Measurements from ENCODE around the gene LHFPL3.
"Not testable (repeated sequence)": the region's sequence is repeated elsewhere in the genome, so short reads cannot be mapped to it uniquely, and the experiment has no call there.

Gene LHFPL3

DNA sequence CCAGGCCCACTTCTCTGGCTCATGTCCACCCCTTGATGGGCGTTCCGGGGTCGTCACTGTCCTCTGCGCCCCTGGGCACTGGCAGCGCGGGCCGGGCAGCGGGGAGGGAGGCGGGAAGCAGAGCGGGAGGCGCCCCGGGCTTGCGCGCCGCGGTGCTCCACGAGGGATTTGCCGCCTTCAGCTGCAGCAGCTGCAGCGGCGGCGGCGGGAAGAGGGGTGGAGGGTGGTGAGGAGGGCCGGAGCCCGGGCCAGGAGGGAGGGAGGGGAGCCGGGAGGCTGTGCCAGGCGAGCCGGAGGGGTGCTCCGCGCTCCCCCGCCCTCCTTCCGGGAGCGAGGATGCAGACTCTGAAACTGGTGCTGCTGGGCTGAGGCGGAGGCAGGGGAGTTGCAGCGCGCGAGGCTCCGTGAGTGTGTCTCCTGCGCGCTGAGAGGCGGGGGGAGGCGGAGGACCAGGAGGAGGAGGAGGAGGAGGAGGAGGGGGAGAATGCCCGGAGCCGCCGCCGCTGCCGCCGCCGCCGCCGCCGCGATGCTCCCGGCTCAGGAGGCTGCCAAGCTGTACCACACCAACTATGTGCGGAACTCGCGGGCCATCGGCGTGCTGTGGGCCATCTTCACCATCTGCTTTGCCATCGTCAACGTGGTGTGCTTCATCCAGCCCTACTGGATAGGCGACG, at the start of gene LHFPL3:
Gene LHFPL3 (plus strand): TSS at position 308 of the 674 bp plus-strand sequence.
- no peak for DNase-seq

DNA sequence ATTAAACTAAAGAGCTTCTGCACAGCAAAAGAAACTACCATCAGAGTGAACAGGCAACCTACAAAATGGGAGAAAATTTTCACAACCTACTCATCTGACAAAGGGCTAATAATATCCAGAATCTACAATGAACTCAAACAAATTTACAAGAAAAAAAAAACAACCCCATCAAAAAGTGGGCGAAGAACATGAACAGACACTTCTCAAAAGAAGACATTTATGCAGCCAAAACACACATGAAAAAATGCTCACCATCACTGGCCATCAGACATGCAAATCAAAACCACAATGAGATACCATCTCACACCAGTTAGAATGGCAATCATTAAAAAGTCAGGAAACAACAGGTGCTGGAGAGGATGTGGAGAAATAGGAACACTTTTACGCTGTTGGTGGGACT, 46.7 kb upstream of the LHFPL3 start:
- DNase-seq: not testable (repeated sequence)

DNA sequence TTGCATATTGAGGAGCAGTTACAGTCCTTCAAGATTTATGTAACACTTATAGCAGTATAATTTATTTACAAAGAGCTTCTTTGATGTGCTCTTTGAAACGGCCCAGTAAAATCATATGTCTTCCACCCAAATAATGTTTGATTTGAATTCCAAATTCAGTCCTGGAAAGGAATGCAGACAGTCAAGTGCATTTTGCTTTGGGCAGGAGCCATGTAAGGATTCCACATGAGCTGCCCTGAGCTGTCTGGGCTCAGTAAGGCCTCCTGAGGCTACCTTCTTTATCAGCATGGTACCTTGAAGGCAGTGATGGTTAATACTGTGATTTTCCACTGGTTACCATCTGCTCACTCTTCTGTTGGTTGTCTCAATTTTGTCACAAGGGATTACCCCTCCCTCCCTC, 41.6 kb upstream of the LHFPL3 start:
- no peak for DNase-seq

DNA sequence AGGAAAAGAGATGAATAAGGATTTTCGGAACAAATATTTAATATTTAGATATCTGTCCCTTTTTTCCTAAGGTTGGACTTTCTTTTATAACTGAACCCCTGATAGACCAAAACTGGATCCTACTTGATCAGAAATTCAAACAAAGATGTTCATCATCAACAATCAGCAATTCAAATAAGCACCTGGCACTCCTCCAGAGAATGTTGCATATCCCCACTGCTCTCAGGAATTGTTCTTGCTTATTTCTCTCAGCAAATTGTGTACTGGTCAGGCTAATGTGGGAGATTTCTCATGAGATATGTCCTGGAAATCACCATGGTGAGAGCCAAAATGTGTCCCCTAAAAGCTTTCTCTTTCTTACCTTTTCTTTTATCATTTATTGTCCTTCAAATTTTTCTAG, 40.3 kb upstream of the LHFPL3 start:
- DNase-seq: no peak

DNA sequence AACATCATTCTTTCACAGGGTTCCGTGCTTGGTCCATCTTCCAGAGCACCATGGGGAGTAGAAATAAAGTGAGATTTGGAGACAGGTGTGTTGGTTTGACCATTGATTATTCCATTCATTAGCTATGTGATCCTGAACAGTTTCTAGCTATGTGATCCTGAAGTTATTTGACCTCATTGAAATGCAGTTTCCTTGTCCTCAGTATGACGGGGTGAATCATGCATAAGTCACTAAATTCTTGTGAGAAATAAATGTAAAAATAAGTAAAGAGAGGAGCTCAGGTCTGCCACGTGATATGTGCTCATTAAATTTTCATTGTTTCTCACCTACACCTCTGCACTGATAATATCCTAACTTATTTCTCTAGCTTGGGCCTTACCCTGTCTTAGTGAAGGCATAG, 34.1 kb upstream of the LHFPL3 start:
- no peak for DNase-seq

DNA sequence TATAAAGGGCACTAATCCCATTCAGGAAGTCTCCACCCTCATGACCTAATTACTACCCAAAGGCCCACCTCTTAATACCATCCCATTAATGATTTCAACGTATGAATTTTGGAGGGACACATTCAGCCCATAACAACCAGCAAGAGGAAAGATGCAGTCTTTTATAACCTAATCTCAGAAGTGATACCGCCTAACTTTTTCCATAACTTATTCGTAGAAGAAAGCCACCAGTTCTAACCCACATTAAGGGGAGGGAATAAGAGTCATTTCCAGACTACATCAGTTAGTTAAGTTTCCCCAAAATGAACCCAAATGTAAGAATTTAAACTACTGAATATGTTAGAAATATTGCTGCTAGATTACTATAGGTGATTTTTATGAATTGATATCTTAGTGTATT, 32.1 kb upstream of the LHFPL3 start:
- no peak for DNase-seq

DNA sequence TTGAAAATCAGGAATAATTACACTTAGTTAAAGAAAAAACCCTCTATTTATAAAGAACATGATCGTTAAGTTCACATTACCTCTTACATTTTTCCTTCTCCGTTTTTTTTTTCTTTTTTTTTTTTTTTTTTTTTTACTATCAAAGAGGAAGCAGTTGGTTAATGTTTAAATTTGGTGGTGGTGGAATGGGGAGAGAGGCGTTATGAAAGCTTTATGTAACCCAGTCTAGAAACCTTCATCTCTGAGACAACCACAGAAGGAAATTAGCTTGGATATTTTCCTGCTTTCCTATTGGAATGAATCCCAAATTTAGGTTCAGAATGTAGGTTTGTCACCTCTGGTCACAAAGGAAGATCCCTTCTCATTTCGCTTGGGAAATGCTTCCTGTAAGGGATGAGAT, 31.5 kb upstream of the LHFPL3 start:
- no peak for DNase-seq

DNA sequence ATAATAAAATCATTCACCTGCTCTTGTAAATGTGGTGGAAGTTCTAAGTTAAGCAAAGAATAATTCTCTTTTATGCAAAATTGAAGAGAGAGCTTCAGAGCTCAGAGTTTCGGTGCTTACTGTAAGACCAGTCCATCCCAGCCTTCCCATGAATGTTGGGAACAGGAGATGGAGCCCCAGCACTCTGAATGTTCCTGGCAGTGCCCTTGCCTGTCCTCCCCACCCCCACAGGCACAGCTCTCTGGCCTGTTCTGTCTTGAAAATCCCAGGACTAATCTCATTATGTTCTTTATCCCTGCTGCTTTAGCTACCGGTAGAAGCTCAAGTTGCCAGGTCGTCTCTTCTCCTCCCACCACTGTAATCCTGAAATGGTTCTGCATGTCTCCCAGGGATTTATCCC, 29.1 kb upstream of the LHFPL3 start:
- no peak for DNase-seq

DNA sequence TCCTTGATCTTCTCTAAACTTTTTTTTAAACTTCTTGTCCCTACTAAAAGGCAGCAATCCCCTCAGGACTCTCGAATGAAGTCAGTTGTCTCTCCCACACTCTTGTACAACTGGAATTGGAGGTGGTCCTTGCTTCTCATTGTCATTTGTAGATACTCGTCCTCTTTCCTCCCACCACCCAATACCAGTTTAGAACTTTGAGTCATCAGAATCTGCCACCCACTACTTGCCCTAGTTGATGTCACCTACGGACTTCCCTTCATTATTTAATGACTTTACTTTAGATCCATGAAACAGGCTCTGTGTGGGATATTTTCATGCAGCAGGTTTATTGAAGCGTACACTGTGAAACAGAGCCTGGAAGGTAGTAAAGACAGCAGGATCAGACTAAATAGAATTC, 28.6 kb upstream of the LHFPL3 start:
- no peak for DNase-seq

DNA sequence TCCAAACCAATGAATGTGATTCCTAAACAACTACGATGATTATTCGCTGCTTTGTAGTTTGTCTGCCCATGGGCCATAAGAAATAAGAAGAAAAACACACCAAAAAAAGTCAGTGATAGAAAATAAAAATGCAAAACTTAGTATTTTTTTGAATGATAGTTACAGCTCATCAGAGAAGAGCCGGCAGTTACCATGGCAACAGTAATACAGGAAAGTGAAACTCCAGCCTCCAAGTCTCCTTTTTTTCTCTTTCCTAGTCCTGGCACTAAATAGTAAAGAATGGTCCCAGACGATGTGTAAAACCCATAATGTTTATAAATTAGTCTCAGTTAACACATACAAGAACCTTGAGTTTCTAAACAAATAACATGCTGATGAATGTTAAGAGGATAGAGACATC, 21.6 kb upstream of the LHFPL3 start:
- no peak for DNase-seq

DNA sequence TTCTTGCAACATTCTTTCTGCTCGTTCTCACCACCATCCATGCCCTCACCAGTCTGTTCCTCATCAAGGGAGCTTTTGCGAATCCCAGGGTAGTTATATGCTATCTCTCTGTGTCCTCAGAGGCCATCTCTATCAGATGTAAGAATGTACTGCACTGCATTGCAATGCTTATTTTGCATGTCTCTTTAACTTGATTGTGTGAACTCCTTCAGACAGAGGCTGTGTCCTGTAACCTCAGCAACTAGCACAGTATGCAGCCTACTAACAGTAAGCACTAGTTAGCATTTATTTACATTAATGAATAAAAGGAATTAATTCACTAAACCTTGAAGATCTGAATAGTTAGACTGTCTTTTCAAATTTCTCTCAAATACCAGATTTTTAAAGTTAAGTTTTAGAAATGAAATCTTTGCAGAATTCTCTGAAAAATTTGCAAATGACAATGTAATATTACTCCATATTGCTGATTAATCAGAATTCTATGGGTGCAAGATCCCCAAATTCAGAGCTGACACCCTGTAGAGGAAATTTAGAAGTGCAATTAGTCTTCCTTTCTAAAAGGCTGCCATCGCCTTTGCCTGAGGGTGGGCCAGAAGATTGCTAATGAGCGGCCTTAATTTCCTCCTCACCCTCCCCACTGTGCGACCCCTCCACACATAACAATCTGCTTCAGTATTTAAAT, 10.3 kb upstream of the LHFPL3 start:
- DNase-seq: no peak

DNA sequence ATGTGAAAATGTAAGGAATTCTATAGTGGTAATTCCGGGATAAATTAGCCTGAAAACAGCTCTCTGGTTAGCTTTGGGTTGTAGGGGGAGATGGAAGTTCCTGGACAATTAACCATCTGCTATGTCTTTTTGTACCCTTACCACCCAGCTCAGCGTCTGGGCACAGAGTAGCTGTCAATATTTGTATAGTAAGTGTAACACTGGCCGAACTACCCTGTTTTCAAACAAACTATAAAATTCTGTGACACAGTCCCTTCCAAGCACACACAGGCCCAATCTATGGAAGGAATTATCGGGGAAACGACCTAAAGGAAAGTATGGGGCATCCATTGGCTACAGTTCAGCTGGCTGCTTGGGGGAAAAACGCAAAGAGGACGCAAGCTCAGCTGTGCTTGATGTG, 869 bp upstream of the LHFPL3 start:
- DNase-seq: no peak

DNA sequence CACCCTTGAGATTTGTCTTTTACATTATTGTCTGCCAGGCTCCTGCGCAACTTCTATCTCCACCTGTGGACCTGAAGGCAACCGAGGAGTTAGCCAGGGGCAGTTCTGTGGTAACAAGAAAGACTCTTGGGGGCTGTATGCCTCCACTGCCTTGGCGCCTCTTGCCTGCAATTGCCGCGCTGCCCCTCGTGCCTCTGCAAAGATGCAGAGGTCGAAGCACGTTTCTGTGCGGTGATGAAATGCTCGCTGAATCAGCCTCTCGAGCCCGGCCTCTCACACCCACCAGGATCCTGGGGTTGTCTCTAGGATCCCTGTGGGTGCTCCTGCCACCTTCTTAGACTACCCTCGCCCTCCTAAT, 486 bp upstream of the LHFPL3 start:
- no peak for DNase-seq

DNA sequence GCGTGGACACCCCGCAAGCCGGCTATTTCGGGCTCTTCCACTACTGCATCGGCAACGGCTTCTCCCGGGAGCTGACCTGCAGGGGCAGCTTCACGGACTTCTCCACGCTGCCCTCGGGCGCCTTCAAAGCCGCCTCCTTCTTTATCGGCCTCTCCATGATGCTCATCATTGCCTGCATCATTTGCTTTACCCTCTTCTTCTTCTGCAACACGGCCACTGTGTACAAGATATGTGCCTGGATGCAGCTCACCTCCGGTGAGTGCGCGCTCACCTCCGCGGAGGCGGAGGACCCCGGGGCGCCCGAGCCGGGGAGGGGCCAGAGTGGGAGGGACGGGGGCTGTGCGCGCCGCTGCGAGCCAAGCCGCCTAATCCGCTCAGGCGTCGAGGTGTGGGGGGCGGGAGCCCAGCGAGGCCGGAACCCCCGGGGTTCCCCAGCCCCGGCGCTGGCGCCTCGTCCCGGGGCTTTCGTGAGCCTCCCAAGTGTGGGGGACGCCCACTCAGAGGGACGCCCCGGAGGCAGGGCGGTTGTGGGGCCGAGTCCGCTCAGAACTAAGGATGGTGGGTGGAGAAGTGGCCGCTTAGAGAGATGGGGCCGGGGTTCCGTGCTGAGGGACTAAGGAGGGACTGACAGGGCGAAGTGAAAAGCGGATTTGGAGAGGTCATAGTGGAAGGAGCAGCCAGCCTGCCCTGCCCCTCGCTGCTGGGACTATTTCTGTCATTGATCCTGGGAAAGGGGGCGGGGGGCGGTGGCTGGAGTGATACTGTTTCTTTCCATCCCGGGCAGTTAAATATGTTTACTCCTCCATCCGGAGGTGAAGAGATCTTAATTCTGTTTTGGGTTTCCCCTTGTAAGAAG, 795 bp downstream of the LHFPL3 start:
- DNase-seq: no peak

DNA sequence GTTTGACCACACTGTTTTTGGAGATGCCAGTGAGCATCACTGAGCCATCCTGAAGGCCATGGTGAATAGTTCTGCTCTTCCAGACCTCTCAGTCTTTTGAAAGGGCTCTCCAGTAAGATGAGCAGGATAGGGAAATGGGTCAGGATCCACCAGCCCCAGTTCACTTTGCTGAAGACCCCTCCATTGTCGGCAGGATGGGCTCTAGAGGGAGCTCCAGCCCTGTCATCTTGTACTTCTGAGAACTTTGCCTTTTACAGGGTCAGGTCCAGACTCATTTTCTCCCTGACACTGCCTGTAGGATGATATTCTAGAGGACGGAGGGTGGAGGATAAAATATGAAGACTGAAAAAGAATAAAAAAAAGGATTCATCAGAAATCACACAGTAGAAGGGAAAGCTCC, 13.1 kb downstream of the LHFPL3 start:
- DNase-seq: no peak

DNA sequence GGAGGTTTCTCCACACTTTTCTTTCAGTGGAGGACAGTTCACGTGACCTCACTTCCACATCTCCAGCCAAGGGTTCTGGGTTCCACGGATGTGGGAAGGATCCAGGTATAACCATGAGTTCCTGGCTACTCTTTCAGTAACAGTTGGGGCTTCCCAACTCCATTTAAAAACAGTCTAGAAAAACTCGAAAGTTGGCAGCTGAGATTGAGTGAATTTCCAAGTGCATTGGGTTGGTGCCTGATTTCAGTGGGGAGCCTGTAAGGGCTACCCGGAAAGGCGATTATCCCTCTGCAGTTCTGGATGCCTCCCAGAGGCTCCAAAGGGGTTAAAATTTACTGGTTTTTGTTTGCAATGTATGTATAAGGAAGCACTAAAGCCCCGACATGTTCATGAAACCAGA, 24.3 kb downstream of the LHFPL3 start:
- DNase-seq: no peak

DNA sequence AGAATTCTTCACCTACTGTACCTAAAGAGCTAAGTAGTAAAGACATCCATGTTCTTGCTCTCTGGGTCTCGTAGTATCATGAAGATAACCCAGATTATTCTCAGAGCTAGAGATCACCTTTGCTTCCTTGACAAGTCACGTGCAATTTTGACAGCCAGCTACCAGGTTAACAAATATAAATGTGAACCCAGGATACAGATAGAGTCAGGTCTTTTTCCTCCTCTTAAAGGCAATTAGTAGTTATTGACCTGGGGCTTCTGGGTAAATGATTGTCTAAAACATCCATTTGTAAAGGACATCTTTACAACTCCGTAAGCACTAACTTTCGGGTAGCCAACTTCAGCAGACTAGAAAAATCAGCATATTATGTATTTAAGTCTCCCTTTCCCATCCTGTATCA, 28.8 kb downstream of the LHFPL3 start:
- no peak for DNase-seq

DNA sequence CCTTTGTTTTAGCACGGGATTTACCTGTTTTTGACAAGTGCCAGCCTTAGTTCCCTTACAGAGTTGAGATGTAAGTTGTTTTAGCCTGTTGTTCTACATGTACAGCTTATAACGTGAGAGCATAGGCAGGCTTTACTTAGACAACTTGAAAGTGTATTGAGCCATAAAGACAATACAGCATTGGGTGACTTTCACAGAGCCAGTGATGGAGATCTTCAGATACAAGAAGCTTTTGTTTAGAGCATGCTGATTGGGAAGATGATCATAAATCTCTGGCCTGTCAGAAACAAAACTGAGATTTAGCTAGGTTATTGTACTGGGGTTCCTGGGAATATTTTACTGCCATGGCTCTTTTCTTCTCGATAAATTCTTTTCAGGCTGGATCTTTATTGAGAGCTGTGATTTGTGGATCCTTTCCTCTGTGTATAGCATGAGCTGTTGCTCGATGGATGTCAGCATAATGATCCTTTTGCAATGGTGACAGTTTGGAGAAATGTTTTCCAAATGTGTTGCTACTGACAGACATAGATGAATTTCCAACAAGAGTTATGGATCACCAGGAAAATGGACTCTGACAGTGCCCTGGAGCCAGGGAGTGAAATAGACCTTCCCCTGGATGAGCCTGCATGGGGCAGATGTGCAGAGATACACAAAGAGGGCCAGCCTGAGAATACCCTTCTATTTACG, 30.2 kb downstream of the LHFPL3 start:
- DNase-seq: no peak

DNA sequence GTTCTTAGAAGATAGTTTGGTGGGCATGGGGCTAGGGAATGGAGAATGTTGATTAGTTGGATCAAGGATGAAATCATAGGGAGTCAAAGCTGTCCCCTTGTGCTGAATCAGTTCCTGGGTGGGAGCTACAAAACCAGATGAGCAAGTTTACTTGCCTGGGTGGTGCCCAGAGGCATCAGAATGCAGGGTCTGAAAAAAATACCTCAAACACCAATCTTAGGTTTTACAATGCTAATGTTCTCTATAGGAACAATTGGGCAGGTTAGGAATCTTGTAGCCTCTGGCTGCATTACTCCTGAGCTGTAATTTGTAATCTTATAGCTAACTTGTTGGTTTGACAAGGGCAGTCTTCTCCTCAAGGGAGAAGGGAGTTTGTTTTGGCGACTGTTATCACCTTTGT, 34.4 kb downstream of the LHFPL3 start:
- DNase-seq: no peak

DNA sequence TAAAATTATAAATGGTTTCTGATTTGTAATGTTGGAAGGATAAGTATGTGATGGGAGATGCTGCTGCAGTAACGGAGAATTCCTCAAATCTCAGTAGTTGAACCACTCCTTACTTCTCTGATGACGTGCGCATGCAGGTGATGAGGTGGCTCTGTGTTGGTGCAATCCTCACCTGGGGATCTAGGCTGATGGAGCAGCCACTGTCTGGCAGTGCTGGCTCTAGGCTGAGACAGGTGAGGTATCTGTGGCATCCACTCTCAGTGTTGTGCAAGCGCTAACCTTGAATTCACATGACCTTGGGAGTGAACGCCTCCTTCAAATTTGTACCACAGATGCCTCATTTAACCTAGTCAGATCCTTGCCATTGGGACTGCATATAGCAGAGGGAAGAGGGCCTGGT, 35.0 kb downstream of the LHFPL3 start:
- DNase-seq: no peak

DNA sequence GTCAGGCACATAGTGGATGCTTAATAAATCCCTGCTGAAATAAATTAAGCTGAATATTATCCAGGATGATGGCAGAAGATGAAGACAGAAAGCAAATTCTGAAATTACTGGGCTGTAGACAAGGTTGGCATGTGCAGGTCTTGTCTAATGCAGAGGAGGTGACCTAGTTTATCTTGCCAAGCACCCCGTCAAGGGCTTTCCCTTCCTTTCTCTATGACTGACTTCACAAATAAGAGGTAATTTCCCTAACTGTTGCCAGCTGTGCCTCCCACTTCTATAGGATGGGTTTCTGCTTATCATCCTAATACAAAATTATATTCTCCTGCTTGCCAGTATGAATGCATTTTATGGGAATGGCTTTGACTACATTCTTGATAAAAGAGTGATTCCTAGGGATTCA, 38.0 kb downstream of the LHFPL3 start:
- no peak for DNase-seq

DNA sequence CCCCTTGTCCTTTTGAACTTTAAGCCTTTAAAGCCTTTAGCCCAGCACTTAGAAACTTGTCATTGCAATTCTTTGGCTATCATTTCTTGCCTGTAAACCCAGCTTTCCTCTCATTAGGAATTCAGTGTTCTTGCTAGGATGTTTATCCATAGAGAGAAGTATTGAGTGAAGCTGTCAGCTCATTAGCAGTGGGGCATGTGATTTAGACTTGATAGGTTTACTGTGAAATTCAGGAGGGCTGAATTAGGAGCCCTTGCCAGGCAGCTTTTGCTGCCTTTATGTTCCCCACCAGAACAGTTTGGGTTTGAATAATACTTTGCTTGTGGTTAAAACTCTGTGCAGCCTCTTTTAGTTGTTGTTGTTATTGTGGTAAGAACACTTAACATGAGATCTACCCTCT, 39.5 kb downstream of the LHFPL3 start:
- DNase-seq: no peak

DNA sequence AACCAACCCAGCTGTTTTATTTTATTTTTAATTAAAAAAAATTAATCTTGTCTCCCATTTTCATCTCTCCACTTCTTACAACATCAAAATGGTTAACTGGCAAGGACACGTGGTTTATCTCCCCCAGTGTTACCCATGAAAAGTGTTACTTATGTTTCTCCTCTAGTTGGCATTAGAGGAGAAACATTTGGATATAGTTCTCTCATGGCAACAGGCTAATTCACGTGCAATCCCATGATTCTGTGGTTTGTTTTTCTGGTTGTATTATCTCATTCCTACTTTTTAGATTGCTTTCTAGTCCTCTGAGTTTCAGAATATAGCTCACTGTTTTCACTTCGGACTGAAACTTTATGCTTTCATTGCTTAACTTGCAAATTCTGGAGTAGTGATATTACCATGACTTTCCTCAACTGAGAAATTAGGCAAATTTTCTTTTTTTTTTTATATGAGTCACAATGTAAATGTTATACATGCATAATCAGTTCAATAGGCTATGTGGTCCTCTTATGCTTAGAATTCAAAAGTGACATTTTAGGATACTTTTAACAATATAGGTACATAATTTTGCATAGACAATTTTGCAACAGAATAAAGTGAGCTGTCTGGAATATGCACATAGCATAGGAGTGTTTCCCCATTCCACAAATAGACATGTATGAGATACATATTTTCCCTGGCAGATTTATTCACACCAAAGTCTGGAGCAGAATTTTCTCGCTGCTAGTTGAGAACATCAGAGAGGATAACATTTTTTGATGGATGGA, 43.0 kb downstream of the LHFPL3 start:
- no peak for DNase-seq

Data from CD4-positive, alpha-beta T cell treated with Interferon alpha-2 for 1 hour (primary cell).